ENCODE data around the gene SLC7A4.

DNA sequence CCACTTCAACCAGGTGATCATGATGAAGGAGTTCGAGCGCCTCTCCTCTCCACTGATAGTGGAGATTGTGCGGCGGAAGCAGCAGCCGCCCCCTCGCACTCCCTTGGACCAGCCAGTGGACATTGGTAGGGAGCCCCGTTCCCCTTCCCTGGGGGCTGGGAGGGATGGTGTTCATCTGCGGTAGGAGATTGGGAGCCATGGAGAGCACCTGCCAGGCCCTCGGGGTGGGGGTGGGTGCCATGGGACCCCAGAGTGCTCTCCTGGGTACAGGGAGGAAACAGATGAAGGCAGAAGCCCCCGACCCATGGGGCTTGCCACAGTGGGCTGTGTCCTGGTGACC lies 37.5 kb downstream of the SLC7A4 start:
- TF ChIP-seq POLR2A (IDR thresholded peaks at IDR 0.05) = no peak
- TF ChIP-seq, protein P1, sequence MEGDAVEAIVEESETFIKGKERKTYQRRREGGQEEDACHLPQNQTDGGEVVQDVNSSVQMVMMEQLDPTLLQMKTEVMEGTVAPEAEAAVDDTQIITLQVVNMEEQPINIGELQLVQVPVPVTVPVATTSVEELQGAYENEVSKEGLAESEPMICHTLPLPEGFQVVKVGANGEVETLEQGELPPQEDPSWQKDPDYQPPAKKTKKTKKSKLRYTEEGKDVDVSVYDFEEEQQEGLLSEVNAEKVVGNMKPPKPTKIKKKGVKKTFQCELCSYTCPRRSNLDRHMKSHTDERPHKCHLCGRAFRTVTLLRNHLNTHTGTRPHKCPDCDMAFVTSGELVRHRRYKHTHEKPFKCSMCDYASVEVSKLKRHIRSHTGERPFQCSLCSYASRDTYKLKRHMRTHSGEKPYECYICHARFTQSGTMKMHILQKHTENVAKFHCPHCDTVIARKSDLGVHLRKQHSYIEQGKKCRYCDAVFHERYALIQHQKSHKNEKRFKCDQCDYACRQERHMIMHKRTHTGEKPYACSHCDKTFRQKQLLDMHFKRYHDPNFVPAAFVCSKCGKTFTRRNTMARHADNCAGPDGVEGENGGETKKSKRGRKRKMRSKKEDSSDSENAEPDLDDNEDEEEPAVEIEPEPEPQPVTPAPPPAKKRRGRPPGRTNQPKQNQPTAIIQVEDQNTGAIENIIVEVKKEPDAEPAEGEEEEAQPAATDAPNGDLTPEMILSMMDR (IDR thresholded peaks at IDR 0.05) = no peak
- no peak for TF ChIP-seq EP300 (IDR thresholded peaks at IDR 0.05)

All from ovary (tissue), 3 donors.